Measurements from ENCODE around the gene MYZAP.
A peak's percentile ranks its signal among the peaks of the same experiment; 100 is the strongest.

The MYZAP gene, protein sequence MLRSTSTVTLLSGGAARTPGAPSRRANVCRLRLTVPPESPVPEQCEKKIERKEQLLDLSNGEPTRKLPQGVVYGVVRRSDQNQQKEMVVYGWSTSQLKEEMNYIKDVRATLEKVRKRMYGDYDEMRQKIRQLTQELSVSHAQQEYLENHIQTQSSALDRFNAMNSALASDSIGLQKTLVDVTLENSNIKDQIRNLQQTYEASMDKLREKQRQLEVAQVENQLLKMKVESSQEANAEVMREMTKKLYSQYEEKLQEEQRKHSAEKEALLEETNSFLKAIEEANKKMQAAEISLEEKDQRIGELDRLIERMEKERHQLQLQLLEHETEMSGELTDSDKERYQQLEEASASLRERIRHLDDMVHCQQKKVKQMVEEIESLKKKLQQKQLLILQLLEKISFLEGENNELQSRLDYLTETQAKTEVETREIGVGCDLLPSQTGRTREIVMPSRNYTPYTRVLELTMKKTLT
- total RNA-seq: 0 to 0.12 (median 0) reads per million in 9 experiments

DNA sequence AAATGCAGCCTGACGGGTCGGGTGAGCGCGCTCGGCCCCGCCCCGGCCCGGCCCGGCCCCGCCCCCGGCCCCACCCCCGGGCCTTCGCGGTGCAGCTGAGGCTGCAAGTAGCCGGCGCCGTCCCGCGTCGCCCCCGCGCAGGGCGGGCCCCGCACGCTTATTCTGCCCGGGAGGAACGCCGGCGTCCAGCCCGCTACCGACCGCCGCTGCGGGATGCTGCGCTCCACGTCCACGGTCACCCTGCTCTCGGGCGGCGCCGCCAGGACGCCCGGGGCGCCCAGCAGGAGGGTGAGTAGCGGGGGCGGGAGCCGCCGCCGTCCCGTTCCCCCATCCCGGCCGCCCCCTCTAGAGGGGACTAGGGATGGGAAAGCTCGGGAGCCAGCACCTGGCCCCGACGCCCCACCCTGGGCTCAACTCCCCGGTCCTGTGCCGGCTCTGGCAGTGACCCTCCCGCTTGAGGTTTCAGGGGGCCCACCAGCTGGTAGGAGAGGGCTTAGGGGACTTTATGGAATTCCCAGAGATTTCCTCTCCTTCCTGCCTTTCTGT is at the start of gene MYZAP:
Gene MYZAP (plus strand): TSS at position 83 of the 546 bp plus-strand sequence. CDS start 131 bp downstream, at position 214.
- Mint-ChIP-seq H3K36me3 (ENCODE audit: insufficient read depth) (no peaks in the 10 kb centered on the region), H3K4me1 (ENCODE audit: low read depth in 2 of 2) (peaks cover 3 to 6% of the 10 kb centered on the region in 2 donors), H3K9me3 (no peaks in the 10 kb centered on the region), H3K27me3 (peaks cover 67 to 90% of the 10 kb centered on the region in 2 donors), H3K27ac (no peak within 1 kb of the TSS), H3K4me3 (no peak within 1 kb of the TSS)
- peak; percentile 21 for ATAC-seq (replicated peaks)
- no peak for DNase-seq

DNA sequence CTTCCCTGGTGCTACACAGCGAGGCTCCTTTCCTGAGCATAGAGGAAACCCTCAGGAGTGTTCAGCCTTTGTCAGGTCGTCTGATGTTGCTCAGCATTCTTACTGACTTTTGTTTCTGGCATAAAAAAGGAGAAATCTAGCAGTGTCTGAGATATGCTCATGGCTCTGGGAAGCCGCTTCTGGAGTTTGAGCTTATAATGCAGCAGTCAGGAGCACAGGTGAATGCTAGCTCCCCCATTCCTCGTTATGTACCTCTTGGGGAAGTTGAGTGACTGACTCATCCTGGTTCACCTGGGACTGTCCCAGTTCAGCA is 49.2 kb upstream of the MYZAP start:
- no peak overlapping the region for H3K4me3 Mint-ChIP-seq
- no peak for ATAC-seq (replicated peaks)
- H3K9me3 Mint-ChIP-seq: no peaks in the 10 kb centered on the region
- H3K27ac Mint-ChIP-seq: no peak overlapping the region
- no peaks in the 10 kb centered on the region for H3K36me3 Mint-ChIP-seq (ENCODE audit: insufficient read depth)
- H3K4me1 Mint-ChIP-seq (ENCODE audit: low read depth in 2 of 2): peaks cover 0 to 2% of the 10 kb centered on the region in 2 donors
- H3K27me3 Mint-ChIP-seq: peaks cover 33 to 77% of the 10 kb centered on the region in 2 donors
- no peak for DNase-seq

DNA sequence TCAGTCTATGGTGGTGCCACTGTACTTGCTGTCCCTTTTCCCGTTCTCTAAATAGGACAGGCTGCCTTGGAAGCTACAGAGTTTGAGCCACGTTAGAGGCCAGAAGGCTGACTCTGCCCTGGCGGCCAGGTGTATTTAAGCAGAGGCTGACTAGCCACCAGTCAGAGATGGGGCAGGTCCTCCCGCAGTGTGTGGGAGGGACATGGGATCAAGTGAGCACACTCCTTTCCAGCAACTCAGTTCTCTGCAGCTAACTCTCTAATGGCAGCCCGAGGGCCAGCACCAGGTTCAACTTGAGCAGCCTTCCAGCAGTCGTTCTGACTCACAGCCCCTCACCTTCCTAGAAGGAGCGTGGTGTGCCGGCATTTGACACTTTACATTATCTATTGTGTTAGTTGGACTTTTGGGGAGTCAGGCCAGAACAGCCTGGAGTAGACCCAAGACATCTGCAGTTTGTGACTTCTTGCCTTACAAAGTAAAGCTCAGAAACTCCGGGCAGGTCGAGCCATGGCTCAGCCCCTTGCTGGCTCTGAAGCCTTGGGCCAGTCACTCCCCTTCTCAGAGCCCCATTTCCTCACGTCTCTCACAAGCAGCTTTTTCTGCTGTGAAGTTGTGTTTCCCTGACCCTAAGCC is 46.7 kb upstream of the MYZAP start:
- DNase-seq: no peak
- H3K4me1 Mint-ChIP-seq (ENCODE audit: low read depth in 2 of 2): peaks cover 0 to 2% of the 10 kb centered on the region in 2 donors

DNA sequence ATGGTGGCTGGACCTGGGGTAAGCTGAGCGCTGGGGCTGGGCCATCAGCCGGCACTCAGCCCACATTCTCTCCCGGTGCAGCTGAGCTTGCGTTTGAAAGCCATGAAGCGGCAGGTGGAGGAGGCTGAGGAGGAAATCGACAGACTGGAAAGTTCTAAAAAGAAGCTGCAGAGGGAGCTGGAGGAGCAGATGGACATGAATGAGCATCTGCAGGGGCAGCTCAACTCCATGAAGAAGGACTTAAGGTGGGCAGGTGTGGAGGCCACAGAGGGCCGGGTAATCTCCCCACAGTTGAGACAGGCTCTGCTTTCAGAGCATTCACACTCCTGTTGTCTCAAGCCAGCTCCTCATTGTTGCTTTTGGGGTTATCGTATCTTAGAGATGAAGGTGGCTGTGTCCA is 45.7 kb upstream of the MYZAP start:
- DNase-seq (no peak), ATAC-seq (replicated peaks) (no peak)
- Mint-ChIP-seq H3K9me3 (no peaks in the 10 kb centered on the region), H3K27me3 (peaks cover 33 to 74% of the 10 kb centered on the region in 2 donors), H3K36me3 (ENCODE audit: insufficient read depth) (no peaks in the 10 kb centered on the region), H3K27ac (no peak overlapping the region), H3K4me3 (no peak overlapping the region), H3K4me1 (ENCODE audit: low read depth in 2 of 2) (no peaks in the 10 kb centered on the region)

More for the DNA sequence above, 46.7 kb upstream of the MYZAP start:
- Mint-ChIP-seq H3K4me3 (no peak overlapping the region), H3K27me3 (peaks cover 33 to 80% of the 10 kb centered on the region in 2 donors), H3K27ac (no peak overlapping the region), H3K9me3 (no peaks in the 10 kb centered on the region), H3K36me3 (ENCODE audit: insufficient read depth) (no peaks in the 10 kb centered on the region)
- no peak for ATAC-seq (replicated peaks)

DNA sequence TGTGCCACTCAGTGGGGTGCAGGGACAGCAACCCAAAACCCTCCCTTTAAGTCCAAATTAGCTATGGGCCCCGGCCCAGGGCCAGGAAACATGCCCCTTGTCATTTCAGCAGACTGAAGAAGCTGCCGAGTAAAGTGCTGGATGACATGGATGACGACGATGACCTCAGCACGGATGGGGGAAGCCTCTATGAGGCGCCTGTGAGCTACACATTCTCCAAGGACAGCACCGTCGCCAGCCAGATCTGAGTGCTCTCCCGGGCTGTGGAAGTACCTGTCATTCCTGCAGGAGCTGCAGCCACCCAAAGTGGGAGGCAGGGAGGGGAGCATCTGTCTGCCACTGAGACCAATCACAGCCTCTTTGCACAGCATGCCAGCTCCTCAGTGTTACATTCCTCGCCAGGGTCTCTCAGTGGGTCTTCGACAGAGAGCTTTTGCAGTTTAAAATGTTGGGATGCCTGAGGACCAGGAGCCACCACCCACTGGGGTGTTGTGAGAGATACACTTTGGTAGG is 44.4 kb upstream of the MYZAP start:
- Mint-ChIP-seq H3K27ac (no peak overlapping the region), H3K27me3 (peaks cover 46 to 74% of the 10 kb centered on the region in 2 donors), H3K36me3 (ENCODE audit: insufficient read depth) (no peaks in the 10 kb centered on the region), H3K4me3 (no peak overlapping the region), H3K4me1 (ENCODE audit: low read depth in 2 of 2) (no peaks in the 10 kb centered on the region), H3K9me3 (no peaks in the 10 kb centered on the region)
- DNase-seq (no peak), ATAC-seq (replicated peaks) (no peak)

DNA sequence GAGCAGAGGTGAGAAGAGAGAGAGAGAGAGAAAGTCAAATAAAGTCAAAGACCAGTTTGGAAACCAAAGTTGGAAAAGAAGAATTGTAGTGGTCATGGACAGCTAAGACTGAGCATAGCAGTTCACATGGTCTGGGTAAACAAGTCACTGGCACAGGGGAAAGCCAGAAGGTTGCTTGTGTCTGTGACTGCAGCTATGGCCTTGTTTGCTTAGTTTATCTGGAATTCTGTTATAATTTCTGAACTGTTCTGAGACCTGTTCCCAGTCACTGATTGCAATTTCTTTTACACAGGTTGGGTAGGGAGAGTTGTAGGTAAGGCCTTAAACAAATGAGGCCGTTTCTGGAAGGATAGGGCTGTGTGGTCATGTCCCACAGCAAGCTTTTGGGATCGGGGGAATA is 43.4 kb upstream of the MYZAP start:
- Mint-ChIP-seq H3K4me1 (ENCODE audit: low read depth in 2 of 2) (no peaks in the 10 kb centered on the region), H3K27me3 (peaks cover 52 to 66% of the 10 kb centered on the region in 2 donors), H3K27ac (no peak overlapping the region), H3K36me3 (ENCODE audit: insufficient read depth) (no peaks in the 10 kb centered on the region), H3K4me3 (no peak overlapping the region), H3K9me3 (no peaks in the 10 kb centered on the region)
- no peak for ATAC-seq (replicated peaks)
- no peak for DNase-seq

DNA sequence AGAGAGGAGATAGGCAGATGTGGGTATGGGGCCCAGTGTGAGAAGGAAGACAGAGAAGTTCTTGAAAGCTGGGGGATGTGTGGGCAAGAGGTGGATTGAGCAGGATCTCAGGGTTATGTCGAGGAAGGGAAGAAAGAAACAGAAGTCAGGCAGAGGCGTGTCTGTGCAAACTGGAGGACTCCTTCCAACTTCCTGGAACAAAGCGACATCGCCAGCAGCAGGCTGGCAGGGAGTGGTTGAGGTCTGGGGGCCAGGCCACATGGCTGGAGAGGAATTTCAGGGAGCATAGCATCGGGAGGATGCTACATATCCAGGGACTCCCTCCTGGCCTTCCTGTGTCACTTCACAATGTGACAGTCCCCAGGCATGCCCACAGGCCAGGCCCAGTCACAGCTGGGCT is 42.9 kb upstream of the MYZAP start:
- H3K9me3 Mint-ChIP-seq: no peaks in the 10 kb centered on the region
- ATAC-seq (replicated peaks): no peak
- H3K4me3 Mint-ChIP-seq: no peak overlapping the region
- DNase-seq: no peak
- H3K36me3 Mint-ChIP-seq (ENCODE audit: insufficient read depth): no peaks in the 10 kb centered on the region
- no peaks in the 10 kb centered on the region for H3K4me1 Mint-ChIP-seq (ENCODE audit: low read depth in 2 of 2)
- peaks cover 55 to 65% of the 10 kb centered on the region in 2 donors for H3K27me3 Mint-ChIP-seq
- no peak overlapping the region for H3K27ac Mint-ChIP-seq

DNA sequence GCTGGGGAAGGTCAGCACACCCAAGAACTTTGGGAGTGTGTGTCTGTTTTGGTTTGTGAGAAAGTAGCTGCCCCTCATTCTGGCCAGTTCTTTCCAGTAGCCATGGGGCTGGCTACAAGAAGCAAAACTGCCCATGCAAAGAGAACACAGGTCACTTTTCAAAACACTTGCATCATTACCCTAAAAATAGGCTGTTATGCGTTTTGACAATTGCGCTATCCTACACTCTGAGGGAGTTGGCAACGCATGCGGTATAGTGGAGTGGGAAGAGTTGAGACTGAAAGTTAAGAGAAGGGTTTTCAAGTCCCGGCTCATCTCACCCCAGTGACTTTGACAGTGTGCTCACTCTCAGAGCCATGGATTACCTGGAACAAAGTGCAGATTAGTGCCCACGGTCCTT is 41.8 kb upstream of the MYZAP start:
- peaks cover 55 to 66% of the 10 kb centered on the region in 2 donors for H3K27me3 Mint-ChIP-seq
- H3K4me1 Mint-ChIP-seq (ENCODE audit: low read depth in 2 of 2): no peaks in the 10 kb centered on the region
- no peak for DNase-seq
- no peak for ATAC-seq (replicated peaks)
- no peak overlapping the region for H3K27ac Mint-ChIP-seq
- H3K9me3 Mint-ChIP-seq: no peaks in the 10 kb centered on the region
- H3K4me3 Mint-ChIP-seq: no peak overlapping the region
- no peaks in the 10 kb centered on the region for H3K36me3 Mint-ChIP-seq (ENCODE audit: insufficient read depth)

DNA sequence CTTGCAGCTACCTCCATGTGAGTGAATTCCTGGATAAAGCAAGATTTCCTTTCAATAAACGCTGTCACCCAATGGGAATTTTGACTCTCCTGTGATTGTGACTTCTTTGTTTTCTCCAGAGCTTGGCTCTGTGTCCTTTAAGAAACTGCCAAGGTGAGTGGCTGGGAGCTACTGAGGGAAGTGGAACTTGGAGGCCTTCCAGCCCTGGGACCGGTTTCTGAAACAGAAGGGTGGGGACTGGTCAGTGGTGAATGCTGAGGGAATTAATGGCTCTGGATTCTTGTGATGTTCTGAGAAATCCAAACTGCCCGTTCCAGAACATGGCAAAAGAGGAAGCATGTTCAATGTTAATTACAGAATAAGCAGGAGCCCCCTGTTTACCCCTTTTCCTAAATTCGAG is 41.1 kb upstream of the MYZAP start:
- no peak for ATAC-seq (replicated peaks)
- DNase-seq: no peak
- H3K4me1 Mint-ChIP-seq (ENCODE audit: low read depth in 2 of 2): no peaks in the 10 kb centered on the region
- H3K27me3 Mint-ChIP-seq: peaks cover 50 to 66% of the 10 kb centered on the region in 2 donors
- H3K4me3 Mint-ChIP-seq: no peak overlapping the region
- no peaks in the 10 kb centered on the region for H3K9me3 Mint-ChIP-seq
- H3K27ac Mint-ChIP-seq: no peak overlapping the region
- no peaks in the 10 kb centered on the region for H3K36me3 Mint-ChIP-seq (ENCODE audit: insufficient read depth)

DNA sequence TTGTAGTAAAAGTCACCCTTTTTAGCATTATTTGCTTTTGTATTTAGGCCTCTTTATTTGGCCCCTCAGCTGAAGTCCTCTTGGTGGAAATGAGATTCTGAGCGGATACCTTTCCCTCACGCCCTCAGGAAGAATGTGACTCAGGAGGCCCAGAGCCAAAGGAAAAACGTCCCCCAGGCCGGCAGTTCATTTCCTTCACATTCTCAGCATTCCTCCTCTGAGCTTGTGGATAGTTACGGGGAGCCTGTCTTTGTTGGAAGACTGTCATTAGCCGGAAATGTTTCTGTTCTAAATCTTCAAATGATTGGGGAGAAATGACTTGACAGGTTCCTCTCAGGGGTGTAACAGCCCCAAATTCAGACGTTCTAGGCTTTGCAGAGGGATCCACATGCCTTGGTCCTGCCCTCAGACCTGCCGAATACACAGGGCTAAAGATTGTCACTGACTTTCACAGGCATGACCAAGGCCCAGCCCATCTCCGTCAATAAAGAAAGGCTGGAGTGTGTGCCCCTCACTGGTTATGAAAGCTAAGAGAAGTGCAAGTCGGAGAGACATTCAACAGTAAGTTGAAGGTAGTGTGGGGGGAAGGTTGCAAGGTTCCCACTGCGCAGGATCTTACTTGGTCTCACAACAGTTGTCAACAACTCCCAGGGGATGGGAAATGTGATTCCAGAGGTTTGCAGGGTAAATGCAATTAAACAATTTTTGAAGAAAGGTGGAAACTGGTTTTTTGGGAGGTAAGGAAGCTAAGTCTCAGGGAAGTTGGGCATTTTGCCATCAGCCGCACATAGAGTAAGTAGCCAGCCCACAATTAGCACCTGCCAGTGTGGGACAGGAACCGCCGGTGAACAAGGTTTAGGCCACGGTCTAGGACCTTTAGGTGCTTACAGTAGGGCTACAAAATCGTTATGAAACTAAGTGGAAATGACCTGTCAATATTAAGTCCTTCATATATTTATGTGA is 39.7 kb upstream of the MYZAP start:
- H3K27ac Mint-ChIP-seq: no peak overlapping the region
- DNase-seq (no peak), ATAC-seq (replicated peaks) (no peak)
- H3K36me3 Mint-ChIP-seq (ENCODE audit: insufficient read depth): peaks cover 2% of the 10 kb centered on the region
- H3K27me3 Mint-ChIP-seq: peaks cover 47 to 68% of the 10 kb centered on the region in 2 donors
- H3K9me3 Mint-ChIP-seq: no peaks in the 10 kb centered on the region
- no peaks in the 10 kb centered on the region for H3K4me1 Mint-ChIP-seq (ENCODE audit: low read depth in 2 of 2)
- no peak overlapping the region for H3K4me3 Mint-ChIP-seq

DNA sequence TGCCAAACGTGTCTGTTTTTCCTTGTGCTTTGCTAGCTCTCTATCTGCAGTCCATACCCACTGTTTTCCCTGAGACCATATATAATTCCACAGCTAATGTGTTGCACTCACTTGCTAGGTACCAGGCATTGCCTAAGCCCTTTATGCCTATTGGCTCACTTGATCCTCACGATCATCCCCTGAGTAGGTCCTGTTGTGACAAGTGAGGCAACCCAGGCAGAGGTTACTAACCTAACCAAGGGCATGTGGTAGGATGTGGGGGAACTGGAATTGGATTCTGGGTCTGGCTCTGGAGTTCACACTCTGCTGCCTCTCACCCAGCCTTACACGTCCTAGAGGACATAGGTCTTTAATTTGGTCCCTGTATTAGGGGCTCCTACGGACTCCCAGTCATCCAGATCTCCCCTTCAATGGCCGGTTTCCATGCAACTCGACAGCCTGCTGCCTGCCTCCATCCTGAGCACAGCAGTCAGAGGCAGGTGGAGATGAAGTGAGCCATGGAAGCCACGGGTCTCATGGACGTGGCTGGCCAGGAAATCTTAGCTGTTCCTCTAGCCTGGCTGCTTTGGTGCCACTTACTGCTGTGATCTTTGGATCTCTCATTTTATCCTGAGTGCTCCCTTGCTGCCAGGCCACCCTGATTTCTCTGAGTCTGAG is 38.9 kb upstream of the MYZAP start:
- ATAC-seq (replicated peaks) (no peak), DNase-seq (no peak)
- no peaks in the 10 kb centered on the region for H3K4me1 Mint-ChIP-seq (ENCODE audit: low read depth in 2 of 2)
- no peaks in the 10 kb centered on the region for H3K9me3 Mint-ChIP-seq
- peaks cover 3% of the 10 kb centered on the region for H3K36me3 Mint-ChIP-seq (ENCODE audit: insufficient read depth)
- H3K27me3 Mint-ChIP-seq: peaks cover 47 to 75% of the 10 kb centered on the region in 2 donors
- no peak overlapping the region for H3K27ac Mint-ChIP-seq
- no peak overlapping the region for H3K4me3 Mint-ChIP-seq

DNA sequence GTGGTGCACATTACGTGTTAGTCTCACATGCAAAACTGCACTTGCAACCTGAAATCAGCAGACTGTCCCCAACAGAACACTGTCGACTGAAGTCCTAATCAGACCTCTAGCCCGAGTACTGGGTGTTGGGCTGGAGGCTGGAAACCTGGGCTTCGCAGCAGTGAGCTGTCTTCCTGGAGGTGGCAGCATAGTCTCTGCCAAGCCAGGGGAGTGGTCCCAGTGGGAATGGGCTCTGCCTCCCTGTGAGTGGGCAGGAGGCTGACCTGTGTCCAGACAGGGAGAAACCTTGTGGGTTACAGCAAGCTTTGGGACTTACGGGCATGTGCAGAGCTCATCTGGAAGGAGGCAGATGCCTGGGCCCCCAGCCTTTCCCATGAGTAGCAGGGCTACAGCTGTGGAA is 38.2 kb upstream of the MYZAP start:
- no peak for ATAC-seq (replicated peaks)
- Mint-ChIP-seq H3K4me3 (no peak overlapping the region), H3K9me3 (no peaks in the 10 kb centered on the region), H3K27ac (no peak overlapping the region), H3K36me3 (ENCODE audit: insufficient read depth) (peaks cover 3% of the 10 kb centered on the region), H3K27me3 (peaks cover 40 to 71% of the 10 kb centered on the region in 2 donors), H3K4me1 (ENCODE audit: low read depth in 2 of 2) (no peaks in the 10 kb centered on the region)
- no peak for DNase-seq

Measured in effector memory CD8-positive, alpha-beta T cell (primary cell).